OCI-LY3 (cell line): ENCODE data around the gene ZKSCAN8.

Experiments
- H2AFZ ChIP-seq: fragments of 200-600, 300-600 bp; shearing (Covaris generic); 2 replicates; pipeline ENCODE4 v1.6.0; 2014; ENCODE audit warnings: antibody characterized with exemption, low read depth, low read length
- H3K27ac ChIP-seq: fragments of 200-600, 300-600 bp; sonication (generic); 2 replicates; pipeline ENCODE4 v1.5.1; 2014; ENCODE audit warnings: mild to moderate bottlenecking, low read length, moderate library complexity, mixed read lengths
- H3K27me3 ChIP-seq: fragments of 200-600, 300-600 bp; sonication (generic); 2 replicates; pipeline ENCODE4 v1.6.1; 2014; ENCODE audit warnings: low read depth, low read length, mixed read lengths
- H3K36me3 ChIP-seq: fragments of 200-600, 300-600 bp; sonication (generic); replicated peaks from 2 replicates; pipeline ENCODE3; 2014; ENCODE audit warnings: low read depth, low read length, mixed read lengths
- H3K4me1 ChIP-seq: fragments of 300-600, 200-600 bp; sonication (generic); 2 replicates; pipeline ENCODE4 v1.6.1; 2014; ENCODE audit warnings: low read length, mixed read lengths
- H3K4me2 ChIP-seq: fragments of 200-600, 300-600 bp; sonication (generic); 2 replicates; pipeline ENCODE4 v1.6.1; 2014; ENCODE audit warnings: low read length, mixed read lengths
- H3K4me3 ChIP-seq: fragments of 300-600, 200-600 bp; sonication (generic); 2 replicates; pipeline ENCODE4 v1.5.1; 2014; ENCODE audit warnings: antibody characterized with exemption, mild to moderate bottlenecking, low read length, moderate library complexity
- H3K79me2 ChIP-seq: fragments of 300-600, 200-600 bp; shearing (Covaris generic); 2 replicates; pipeline ENCODE4 v1.6.1; 2014; ENCODE audit warnings: mild to moderate bottlenecking, low read length, mixed read lengths
- H3K9ac ChIP-seq: fragments of 300-600, 200-600 bp; shearing (Covaris generic); 2 replicates; pipeline ENCODE4 v1.6.0; 2014; ENCODE audit warnings: mild to moderate bottlenecking, low read length, moderate library complexity
- H3K9me3 ChIP-seq: fragments of 200-600, 300-600 bp; shearing (Covaris generic); 2 replicates; pipeline ENCODE4 v1.6.1; 2014; ENCODE audit warnings: low read length, mixed read lengths; ENCODE audit not compliant: insufficient read depth
- H4K20me1 ChIP-seq: fragments of 200-600, 300-600 bp; sonication (generic); 2 replicates; pipeline ENCODE4 v1.6.1; 2016; ENCODE audit warnings: low read length, mixed read lengths; ENCODE audit not compliant: insufficient read depth
- CTCF ChIP-seq: fragments of 200-600, 300-600 bp; sonication (generic); IDR thresholded peaks from 2 replicates; pipeline ENCODE4 v1.5.1; 2014; ENCODE audit warnings: antibody characterized with exemption, low read length, low read depth
- EZH2phosphoT487 ChIP-seq: fragments of 200-600 bp; shearing (Covaris generic); IDR thresholded peaks from 2 replicates; pipeline ENCODE4 v1.6.1; 2018; ENCODE audit warnings: antibody characterized with exemption, mixed run types, low read depth

Gene ZKSCAN8

GRCh38 chr6:28203201-28203600, 61.5 kb downstream of the ZKSCAN8 start:
- Histone ChIP-seq H3K4me2 (no peak overlapping the region), H3K79me2 (no peaks in the 10 kb centered on the region), H3K27ac (no peak overlapping the region), H3K36me3 (no peaks in the 10 kb centered on the region), H3K4me1 (no peaks in the 10 kb centered on the region), H3K9me3 (no peaks in the 10 kb centered on the region), H3K27me3 (no peaks in the 10 kb centered on the region), H2AFZ (no peak overlapping the region), H3K9ac (no peak overlapping the region), H4K20me1 (no peaks in the 10 kb centered on the region), H3K4me3 (no peak overlapping the region)
- TF ChIP-seq CTCF (no peak), EZH2phosphoT487 (no peak)

DNA sequence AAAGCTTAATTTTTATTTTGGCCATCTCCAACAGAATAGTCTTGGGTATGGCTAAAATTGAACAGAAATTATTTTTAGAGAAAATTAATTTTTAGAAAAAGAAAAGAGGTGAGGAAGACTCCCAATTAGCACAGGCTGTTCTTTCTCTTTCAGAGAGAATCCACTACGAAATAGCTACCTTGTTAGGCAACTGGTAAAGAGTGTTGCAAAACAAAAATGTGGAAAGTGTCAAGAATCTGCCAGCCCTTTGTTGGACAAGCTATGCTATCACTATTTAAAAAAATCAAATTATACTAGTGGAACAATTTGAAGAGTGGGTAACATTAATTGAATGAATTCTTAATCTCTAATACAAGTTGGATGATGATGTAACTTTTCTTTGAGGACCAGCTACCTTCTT, 64.2 kb downstream of the ZKSCAN8 start:
- Histone ChIP-seq H3K36me3 (no peaks in the 10 kb centered on the region), H3K4me2 (no peak overlapping the region), H2AFZ (no peak overlapping the region), H3K4me1 (0 out of 2 replicates have a peak, but pooled peaks cover under 1% of the 10 kb centered on the region), H4K20me1 (no peaks in the 10 kb centered on the region), H3K79me2 (no peaks in the 10 kb centered on the region), H3K27ac (no peak overlapping the region), H3K4me3 (no peak overlapping the region), H3K9ac (no peak overlapping the region), H3K9me3 (no peaks in the 10 kb centered on the region), H3K27me3 (no peaks in the 10 kb centered on the region)
- TF ChIP-seq CTCF (no peak), EZH2phosphoT487 (no peak)

DNA sequence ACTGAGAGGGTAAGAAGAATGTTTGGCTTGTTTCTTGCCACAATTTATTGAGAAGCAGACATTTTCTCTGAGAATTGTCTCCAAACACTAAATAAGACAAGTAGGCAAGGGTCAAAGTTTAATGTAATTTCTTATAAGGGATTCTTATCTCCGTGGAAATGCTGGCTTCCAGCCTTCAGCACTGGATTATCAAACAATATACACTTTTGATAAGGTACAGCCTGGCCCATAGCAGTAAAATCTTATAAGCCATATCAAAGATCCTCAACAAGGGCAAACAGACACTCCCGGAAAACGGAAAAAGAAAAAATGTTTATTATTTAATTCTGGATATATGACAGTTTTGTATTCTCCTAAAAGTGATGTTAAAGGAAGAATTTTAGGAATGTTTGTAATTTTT, 64.8 kb downstream of the ZKSCAN8 start:
- no peaks in the 10 kb centered on the region for H3K9me3 ChIP-seq
- no peaks in the 10 kb centered on the region for H3K79me2 ChIP-seq
- H3K4me1 ChIP-seq, result peaks cover 7% of the 10 kb centered on the region; the same call in 1 of the 2 replicates
- no peak for TF ChIP-seq CTCF
- no peak overlapping the region for H3K27ac ChIP-seq
- no peaks in the 10 kb centered on the region for H3K36me3 ChIP-seq
- no peak overlapping the region for H3K9ac ChIP-seq
- H3K27me3 ChIP-seq, result no peaks in the 10 kb centered on the region
- H2AFZ ChIP-seq, result no peak overlapping the region
- H3K4me2 ChIP-seq, result no peak overlapping the region
- no peaks in the 10 kb centered on the region for H4K20me1 ChIP-seq
- no peak overlapping the region for H3K4me3 ChIP-seq

GRCh38 chr6:28206928-28207509, 65.3 kb downstream of the ZKSCAN8 start:
- peak overlapping the region; percentile 69; the same call in 1 of the 2 replicates for H2AFZ ChIP-seq
- H4K20me1 ChIP-seq, result no peaks in the 10 kb centered on the region
- TF ChIP-seq EZH2phosphoT487, result no peak
- TF ChIP-seq CTCF, result no peak
- H3K9me3 ChIP-seq, result no peaks in the 10 kb centered on the region
- H3K36me3 ChIP-seq, result no peaks in the 10 kb centered on the region
- H3K27ac ChIP-seq, result no peak overlapping the region
- H3K9ac ChIP-seq, result peak overlapping the region; percentile 46; the same call in 1 of the 2 replicates
- no peaks in the 10 kb centered on the region for H3K79me2 ChIP-seq
- peak overlapping the region; percentile 71 for H3K4me3 ChIP-seq
- no peaks in the 10 kb centered on the region for H3K27me3 ChIP-seq
- H3K4me1 ChIP-seq, result peaks cover 8% of the 10 kb centered on the region; the same call in 1 of the 2 replicates
- peak overlapping the region; percentile 68 for H3K4me2 ChIP-seq
